ENCODE results near the gene CCDC185.

DNA sequence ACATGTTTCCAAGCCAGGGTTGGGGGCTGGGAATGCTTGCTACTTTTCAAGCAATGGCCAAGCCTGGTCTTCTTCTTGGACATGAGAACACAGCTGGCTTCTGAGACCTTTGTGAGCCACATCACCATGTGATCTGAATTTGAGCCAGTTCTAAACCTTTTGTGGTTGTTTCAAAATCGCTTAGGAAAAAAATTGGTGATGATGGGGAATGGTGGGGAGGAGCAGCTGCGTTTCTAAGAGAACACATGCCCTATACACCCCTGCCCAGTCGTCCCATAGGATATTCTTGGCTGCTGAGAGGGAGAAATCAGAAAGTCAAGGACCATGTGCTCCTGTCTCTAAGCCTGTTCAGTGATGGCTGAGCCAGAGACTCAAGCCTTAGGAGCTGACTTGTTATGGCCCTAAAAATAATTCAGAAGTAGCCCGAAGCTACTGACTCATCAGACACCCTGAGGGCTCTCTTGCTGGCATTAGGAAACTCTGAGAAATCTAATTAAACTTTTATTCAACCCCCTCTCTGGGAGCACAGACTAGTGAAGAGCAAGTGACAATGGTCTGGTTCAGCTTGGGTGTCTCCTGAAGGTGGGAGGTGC, 30.5 kb downstream of the CCDC185 start:
- TF ChIP-seq POLR2A (IDR thresholded peaks at IDR 0.05; ENCODE audit: low read depth, low read length) (no peak), POLR2AphosphoS5 (IDR thresholded peaks at IDR 0.05; ENCODE audit: low read depth, low read length) (no peak), POU2F2 (IDR thresholded peaks at IDR 0.05; ENCODE audit: low read depth, low read length) (no peak), SPI1 (IDR thresholded peaks at IDR 0.05; ENCODE audit: low read depth, low read length) (no peak)
